GM19025 (cell line): Measurements from ENCODE around the gene KHDRBS1.
"Not testable (repeated sequence)": the region's sequence is repeated elsewhere in the genome, so short reads cannot be mapped to it uniquely, and the experiment has no call there.

Source experiments
- ATAC-seq: cut with Tn5 transposase; IDR thresholded peaks from one replicate; pipeline ENCODE4 v1.9.1; 2021; ENCODE audit warnings: mild to moderate bottlenecking, low read depth, moderate library complexity; ENCODE audit not compliant: unreplicated experiment

The KHDRBS1 gene, protein sequence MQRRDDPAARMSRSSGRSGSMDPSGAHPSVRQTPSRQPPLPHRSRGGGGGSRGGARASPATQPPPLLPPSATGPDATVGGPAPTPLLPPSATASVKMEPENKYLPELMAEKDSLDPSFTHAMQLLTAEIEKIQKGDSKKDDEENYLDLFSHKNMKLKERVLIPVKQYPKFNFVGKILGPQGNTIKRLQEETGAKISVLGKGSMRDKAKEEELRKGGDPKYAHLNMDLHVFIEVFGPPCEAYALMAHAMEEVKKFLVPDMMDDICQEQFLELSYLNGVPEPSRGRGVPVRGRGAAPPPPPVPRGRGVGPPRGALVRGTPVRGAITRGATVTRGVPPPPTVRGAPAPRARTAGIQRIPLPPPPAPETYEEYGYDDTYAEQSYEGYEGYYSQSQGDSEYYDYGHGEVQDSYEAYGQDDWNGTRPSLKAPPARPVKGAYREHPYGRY

DNA sequence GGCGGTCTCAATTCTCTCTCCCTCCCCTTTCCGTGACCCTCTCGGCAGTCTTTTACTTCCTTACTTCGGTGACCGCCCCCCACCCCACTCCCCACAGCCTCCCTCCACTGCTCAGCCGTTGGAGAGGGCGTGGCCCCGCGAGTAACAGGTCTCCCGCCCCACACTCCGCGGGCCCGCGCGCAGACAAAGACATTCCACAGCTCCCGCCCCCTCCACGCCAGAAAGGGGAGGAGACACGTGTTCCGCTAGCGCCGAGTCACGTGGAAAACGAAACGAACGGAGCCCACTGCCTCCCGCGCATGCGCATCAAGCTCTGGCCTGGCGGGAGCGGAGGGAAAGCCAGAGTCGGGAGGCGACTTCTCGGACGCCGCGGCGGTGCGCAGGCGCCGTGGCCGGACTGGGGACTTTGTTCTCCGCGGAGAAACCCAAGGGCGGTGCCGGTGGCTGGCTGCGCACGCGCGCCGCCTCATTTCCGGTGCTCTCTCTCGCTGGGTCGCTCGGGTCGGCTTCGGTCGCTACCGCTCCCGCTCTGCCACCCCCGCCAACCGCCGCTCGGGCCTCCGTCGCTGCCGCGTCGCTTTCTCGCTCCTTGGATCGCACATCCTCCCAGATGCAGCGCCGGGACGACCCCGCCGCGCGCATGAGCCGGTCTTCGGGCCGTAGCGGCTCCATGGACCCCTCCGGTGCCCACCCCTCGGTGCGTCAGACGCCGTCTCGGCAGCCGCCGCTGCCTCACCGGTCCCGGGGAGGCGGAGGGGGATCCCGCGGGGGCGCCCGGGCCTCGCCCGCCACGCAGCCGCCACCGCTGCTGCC is at the start of gene KHDRBS1:
TSS of gene KHDRBS1 (plus strand) at position 483 of the 813 bp plus-strand sequence. CDS start at position 611, 128 bp downstream.
- ATAC-seq: peak; percentile 76

DNA sequence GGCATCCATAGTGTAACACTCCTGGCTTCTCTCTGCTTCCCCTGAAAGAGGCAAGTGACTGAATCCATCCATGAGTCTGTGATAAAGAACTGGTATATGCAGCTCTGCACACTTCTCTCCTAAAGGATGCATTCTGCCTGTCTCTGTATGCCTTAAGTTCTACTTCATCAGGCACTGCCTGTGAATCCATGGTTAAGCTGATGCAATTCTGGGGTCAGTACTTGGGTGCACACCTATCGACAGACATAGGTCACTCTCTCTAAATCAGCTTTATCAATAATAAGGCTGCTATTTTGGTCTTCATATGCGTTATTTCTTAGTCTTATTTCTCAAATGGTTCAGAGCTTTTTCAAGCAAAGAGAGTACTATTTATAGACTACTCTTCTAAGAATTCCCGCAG is 42.8 kb upstream of the KHDRBS1 start:
- no peak for ATAC-seq

GRCh38 chr1:31976401-31976800 is 37.3 kb upstream of the KHDRBS1 start:
- ATAC-seq: no peak

GRCh38 chr1:31977385-31978131 is 36.1 kb upstream of the KHDRBS1 start:
- ATAC-seq: no peak

- no peak for ATAC-seq
Observed at GRCh38 chr1:31978843-31979400, 34.7 kb upstream of the KHDRBS1 start.

DNA sequence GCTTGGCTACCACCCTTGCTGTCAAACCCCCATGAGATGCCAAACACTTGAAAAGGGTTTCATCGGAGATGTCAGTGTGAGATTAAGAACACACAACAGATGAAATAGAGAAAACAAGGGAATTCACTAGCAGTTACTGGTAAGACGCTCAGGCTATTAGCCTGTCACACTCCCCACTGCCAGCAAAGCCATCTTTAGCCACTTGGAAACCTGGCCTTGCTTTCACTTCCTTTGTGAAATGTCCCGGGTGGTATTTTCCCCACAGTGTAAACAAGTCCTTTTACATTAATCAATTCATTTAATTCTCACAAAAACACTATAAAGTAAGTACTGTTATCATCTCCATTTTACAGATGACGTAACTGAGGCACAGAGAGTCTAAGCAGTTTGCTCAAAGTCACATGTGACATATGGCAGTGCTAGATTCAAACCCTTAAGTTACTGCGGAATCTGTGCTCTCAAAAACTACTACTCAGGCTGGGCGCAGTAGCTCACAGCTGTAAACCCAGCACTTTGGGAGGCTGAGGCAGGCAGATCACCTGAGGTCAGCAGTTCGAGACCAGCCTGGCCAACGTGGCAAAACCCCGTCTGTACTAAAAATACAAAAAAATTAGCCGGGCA is 32.7 kb upstream of the KHDRBS1 start:
- no peak for ATAC-seq

DNA sequence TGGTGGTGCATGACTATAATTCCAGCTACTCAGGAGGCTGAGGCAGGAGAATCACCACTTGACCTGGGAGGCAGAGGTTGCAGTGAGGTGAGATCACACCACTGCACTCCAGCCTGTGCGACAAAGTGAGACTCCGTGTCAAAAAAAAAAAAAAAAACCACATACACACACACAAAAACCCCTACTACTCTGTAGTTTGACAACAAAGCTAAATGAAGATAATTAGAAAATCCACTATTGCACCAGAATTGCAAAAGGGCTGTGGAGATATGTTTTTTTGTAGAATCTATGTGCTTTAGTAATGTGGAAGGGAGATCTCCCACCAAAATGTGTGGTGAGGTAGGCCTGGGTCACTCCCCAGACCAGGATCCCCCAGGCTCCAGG is 32.2 kb upstream of the KHDRBS1 start:
- no peak for ATAC-seq

- no peak for ATAC-seq
Observed at GRCh38 chr1:31981972-31982371, 31.7 kb upstream of the KHDRBS1 start.

DNA sequence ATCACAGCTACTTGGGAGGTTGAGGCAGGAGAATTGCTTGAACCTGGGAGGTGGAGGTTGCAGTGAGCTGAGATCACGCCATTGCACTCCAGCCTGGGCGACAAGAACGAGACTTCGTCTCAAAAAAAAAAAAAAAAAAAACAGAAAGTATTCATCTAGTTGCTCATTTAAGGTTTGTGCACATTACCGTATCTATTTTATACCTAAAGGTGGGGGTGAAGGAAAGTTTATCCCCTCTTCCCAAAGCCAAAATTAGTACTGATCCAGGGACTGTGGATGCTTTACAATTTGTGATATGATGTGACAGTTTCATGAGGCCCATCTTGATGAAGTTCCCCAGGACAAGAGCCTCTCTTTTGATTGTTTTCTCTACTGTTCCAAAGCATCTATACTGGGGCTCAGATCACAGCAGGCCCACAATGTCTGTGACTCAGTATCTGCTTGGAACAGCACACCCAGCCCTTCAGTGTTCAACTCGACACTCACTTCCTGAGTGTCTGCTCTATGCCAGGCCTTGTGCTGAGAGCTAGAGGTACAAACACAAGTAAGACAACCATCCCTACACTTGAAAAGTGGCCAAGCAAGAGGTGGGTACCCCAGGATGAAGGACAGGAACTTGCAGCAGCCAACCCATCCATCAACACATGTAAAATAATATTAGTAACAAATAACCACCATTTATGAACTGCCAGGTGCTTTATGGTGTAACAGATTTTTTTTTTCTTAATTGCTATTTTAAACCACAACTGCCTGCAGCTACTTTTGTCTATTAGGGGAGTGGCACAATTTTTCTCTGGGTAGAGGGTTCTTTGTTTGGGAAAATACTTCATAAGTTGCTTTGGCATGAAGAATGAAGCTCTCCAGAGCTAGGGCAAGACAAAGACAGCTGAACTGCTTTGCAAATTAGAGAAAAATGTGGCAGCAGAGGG is 29.0 kb upstream of the KHDRBS1 start:
- no peak for ATAC-seq

DNA sequence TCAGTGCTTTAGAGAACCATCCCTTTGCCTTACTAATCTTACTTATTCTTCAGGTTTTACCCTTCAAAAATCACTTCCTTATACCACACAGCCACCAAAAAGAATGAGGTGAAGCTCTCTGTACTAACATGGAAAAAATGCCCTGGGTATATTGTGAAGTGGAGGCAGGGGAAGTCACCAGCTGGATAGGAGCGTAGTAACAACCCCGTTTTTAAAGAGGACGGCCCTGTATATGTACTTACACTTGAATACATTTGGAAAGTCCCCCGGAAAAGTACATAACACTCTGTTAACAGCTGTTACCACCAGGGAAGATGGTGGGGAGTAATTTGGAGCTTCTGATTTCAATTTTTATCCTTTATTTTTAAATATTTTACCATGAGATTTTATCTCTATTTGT is 28.2 kb upstream of the KHDRBS1 start:
- ATAC-seq: no peak

DNA sequence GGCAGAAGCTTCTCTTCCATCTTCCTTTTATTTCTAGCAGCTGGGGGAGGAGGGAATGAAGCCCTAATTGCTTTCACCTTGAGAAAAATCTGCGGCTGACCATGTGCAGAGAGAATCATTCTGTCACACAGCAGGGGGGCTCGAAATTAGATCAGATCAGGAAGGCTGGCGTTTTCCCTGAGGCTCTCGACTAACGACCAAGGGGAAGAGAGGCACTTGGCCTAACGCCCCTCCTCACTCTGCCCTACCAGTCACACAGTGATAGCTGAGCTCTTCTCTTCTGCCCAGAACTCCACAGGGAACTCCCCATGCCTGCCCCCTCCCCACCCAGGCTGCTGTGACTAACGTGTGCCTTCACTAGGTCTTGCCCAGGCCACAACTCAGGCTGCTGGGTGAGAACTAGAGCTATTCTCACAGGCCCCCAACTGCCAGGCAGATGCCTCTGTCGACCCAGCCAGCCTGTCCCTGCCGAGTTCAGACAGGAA is 26.5 kb upstream of the KHDRBS1 start:
- no peak for ATAC-seq

GRCh38 chr1:31989964-31990363 is 23.7 kb upstream of the KHDRBS1 start:
- no peak for ATAC-seq

- ATAC-seq: no peak
Observed at GRCh38 chr1:31991182-31991581, 22.5 kb upstream of the KHDRBS1 start.

DNA sequence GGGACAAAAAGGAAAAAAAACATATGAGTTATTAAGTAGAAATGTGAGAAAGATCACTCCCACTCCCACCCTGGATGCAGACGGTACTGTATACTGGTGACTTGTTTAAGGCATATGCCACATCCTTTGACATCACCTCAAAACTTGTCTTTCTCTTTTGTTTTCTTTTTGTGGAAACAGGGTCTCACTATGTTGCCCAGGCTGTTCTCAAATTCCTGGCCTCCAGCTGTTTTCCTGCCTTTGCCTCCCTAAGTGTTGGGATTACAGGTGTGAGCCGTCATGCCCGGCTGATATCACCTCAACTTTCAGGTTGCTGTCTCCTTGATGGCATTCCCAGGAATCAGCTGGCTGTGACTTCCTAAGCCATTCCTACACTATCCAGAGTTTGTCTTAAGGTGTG is 18.4 kb upstream of the KHDRBS1 start:
- ATAC-seq: no peak

GRCh38 chr1:31996121-31996520 is 17.5 kb upstream of the KHDRBS1 start:
- ATAC-seq: not testable (repeated sequence)

GRCh38 chr1:32001863-32002262 is 11.8 kb upstream of the KHDRBS1 start:
- no peak for ATAC-seq

DNA sequence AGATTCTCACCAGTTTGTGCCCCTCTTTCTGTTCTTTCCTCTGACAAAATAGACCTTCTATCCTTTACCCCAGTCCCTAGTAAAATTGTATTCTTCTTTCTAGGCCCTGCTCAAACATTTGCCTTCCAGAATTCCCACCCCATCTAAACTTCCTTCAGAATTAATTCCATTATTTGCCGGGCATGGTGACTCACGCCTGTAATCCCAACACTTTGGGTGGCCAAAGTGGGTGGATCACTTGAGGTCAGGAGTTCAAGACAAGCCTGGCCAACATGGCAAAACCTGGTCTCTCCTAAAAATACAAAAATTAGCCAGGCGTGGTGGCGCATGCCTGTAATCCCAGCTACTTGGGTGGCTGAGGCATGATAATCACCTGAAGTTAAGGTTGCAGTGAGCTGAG is 11.4 kb upstream of the KHDRBS1 start:
- ATAC-seq: not testable (repeated sequence)

GRCh38 chr1:32005522-32005921 is 8.1 kb upstream of the KHDRBS1 start:
- no peak for ATAC-seq

- ATAC-seq: no peak
Observed at GRCh38 chr1:32007591-32007940, 6.1 kb upstream of the KHDRBS1 start.
